COLO668 (cell line): Measurements from ENCODE around the gene SPTLC2.

Source experiments
- DNase-seq: peaks from one replicate; lab custom pipeline; 2025; ENCODE audit not compliant: unreplicated experiment; lab: John Stamatoyannopoulos, UW

SPTLC2 gene

GRCh38 chr14:77625360-77625759 lies 8.9 kb upstream of the SPTLC2 start:
- no peak for DNase-seq

GRCh38 chr14:77623201-77623600 lies 6.8 kb upstream of the SPTLC2 start:
- no peak for DNase-seq

GRCh38 chr14:77622366-77622961 lies 6.0 kb upstream of the SPTLC2 start:
- no peak for DNase-seq

- no peak for DNase-seq
These were observed 3.9 kb upstream of the SPTLC2 start for GRCh38 chr14:77620222-77620870.

GRCh38 chr14:77618381-77618970 lies 2.0 kb upstream of the SPTLC2 start:
- DNase-seq, result no peak

- DNase-seq, result no peak
These were observed 344 bp downstream of the SPTLC2 start for GRCh38 chr14:77616133-77616453.

GRCh38 chr14:77615361-77616132 lies 890 bp downstream of the SPTLC2 start:
- DNase-seq, result peak; percentile 37

GRCh38 chr14:77613201-77613600 lies 3.2 kb downstream of the SPTLC2 start:
- no peak for DNase-seq

GRCh38 chr14:77612011-77612620 lies 4.3 kb downstream of the SPTLC2 start:
- DNase-seq, result no peak

GRCh38 chr14:77610553-77610952 lies 5.9 kb downstream of the SPTLC2 start:
- DNase-seq, result no peak

- no peak for DNase-seq
These were observed 6.5 kb downstream of the SPTLC2 start for GRCh38 chr14:77609922-77610321.

- DNase-seq, result no peak
These were observed 8.6 kb downstream of the SPTLC2 start for GRCh38 chr14:77607741-77608302.

- DNase-seq, result no peak
These were observed 11.0 kb downstream of the SPTLC2 start for GRCh38 chr14:77605392-77605972.

GRCh38 chr14:77603654-77604255 lies 12.7 kb downstream of the SPTLC2 start:
- peak; percentile 66 for DNase-seq

- DNase-seq, result no peak
These were observed 13.4 kb downstream of the SPTLC2 start for GRCh38 chr14:77603031-77603430.

GRCh38 chr14:77601846-77602619 lies 14.4 kb downstream of the SPTLC2 start:
- DNase-seq, result no peak

- DNase-seq, result no peak
These were observed 16.5 kb downstream of the SPTLC2 start for GRCh38 chr14:77599889-77600288.

- no peak for DNase-seq
These were observed 17.9 kb downstream of the SPTLC2 start for GRCh38 chr14:77598366-77599070.

- DNase-seq, result no peak
These were observed 22.9 kb downstream of the SPTLC2 start for GRCh38 chr14:77593501-77593961.
